NCI-H1694 (cell line): ENCODE results near the gene POR.

Experiments used
- DNase-seq: peaks from one replicate; lab custom pipeline; 2025; lab: John Stamatoyannopoulos, UW

The POR gene

DNA sequence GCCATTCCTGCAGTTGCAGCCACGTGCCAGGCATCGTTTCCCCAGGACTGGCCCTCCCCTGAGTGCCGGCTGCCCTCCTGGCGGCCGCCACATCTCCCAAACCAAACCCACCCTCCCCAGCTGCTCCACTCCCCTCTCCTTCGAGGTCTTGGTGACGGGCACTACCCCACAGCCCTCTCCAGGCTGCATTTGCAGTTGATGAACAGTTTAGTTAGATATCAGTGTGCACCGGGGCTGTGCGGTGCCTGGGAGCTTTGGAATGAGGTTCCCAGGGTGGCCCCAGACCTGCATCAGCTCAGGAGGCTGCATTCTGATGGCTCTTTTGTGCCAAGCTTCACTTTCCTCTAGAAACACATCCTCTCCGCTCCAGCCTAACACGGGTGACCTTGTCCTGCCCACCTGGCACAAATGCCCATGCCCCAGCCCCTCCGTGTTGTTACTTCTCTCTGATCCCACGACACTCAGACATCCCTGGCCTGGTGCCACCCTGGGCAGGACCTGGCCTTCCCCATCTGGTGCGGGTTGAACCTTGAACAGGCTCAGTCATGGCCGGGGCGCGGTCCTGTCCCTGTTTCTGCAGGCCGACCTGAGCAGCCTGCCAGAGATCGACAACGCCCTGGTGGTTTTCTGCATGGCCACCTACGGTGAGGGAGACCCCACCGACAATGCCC lies 64.9 kb downstream of the POR start:
- DNase-seq = no peak

DNA sequence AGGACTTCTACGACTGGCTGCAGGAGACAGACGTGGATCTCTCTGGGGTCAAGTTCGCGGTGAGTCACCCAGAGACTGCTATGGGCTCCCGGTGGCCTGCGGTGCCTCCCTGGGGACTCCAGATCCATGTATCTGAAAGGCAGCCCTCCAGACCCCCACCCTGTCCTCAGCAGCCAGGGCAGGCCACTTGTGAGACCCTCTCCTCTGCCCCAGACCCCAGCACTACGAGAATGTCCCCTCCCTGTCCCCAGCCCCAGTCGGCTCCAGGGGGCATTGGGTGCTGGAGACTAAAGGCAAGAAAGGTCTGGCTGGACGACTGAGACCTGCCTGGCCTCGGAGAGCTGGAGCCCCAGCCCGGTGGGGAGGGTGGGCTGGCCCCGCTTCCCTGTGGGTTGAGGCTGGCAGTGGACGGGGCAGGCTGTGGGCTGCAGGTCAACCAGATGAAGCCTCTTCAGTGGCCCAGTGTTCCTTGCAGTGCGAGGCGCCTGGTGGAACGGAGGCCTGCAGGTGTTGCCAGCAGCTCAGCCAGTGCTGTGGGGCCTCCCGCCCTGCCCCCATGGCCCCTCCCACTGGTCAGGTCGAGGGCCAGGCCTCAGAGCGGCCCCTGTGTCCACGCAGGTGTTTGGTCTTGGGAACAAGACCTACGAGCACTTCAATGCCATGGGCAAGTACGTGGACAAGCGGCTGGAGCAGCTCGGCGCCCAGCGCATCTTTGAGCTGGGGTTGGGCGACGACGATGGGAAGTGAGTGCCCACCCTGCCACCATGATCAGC lies 65.7 kb downstream of the POR start:
- no peak for DNase-seq

DNA sequence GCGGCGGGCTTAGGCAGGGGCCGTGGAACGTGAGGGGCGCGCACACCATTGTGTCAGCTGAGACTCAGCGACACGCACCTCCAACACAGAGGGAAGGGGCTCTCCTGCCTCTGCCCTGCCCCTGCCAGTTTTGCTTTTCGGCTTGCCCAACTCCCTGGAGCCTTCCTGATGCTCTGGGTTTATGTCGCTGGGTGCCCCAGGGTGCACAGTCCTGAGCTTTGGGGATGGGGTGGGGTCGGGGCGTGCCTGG lies 66.2 kb downstream of the POR start:
- DNase-seq = no peak

DNA sequence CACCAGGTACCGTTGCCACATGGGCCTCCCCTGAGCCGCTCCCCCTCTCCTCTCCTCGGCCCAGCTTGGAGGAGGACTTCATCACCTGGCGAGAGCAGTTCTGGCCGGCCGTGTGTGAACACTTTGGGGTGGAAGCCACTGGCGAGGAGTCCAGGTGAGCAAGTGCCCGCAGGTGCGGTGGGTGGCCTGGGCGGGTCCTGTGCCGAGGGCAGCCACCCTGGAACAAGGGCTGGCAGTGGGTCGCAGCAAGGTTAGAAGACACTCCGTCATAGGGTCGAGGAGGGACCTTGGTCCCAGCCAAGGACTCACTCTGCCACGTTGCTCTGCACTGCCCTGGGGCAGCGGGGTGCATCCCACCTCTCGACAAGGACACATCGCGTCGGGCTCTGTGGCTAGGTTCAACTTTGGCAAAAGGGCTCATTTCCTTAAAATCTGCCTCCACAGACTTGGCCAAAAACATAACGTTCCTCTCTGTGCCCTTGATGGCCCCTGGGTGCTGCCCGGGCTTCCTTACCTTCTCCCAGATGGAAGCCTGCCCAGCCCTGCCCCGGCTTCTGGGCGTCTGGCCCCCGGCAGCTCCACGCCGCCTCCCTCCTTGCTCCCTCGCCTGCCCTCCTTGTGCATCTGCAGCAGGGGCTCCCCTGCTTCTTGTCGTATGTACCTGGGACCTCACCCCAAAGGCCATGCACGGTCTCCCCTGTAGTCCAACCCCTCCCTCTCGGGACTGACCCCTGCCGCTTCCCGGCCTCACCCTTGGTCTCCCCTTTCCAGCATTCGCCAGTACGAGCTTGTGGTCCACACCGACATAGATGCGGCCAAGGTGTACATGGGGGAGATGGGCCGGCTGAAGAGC lies 66.7 kb downstream of the POR start:
- no peak for DNase-seq

DNA sequence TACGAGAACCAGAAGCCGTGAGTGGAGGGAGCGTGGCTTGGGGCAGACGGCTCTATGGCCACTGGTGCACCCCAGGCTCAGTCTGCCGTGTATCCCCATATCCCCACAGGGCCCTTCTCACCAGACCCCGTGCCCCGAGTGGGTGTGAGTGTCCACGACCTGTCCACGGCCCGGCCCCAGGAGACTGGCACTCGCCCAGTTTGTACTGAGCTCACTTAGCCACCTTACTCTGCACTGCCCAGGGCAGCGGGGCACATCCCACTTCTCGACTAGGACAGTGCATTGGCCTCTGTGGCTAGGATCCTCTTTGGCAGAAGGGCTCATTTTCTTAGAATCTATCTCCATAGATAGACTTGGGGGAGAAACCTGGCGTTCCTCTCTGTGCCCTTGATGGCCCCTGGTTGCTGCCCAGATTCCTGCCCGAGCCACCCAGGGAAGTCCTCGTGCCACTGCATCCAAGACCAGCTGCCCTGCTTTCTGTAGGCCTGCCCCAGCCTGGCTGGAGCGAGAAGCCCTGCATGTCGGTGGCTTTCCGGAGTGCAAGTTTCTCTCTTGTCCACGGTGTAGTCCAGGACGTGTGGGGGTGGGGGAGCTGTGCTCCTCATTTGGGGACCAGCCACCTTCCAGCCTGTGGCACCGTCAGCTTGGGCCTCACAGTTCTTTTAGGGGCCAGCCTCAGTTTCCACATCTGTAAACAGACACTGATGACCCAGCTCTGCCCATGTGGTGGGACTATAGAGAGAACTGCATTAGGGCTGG lies 67.5 kb downstream of the POR start:
- DNase-seq = no peak

DNA sequence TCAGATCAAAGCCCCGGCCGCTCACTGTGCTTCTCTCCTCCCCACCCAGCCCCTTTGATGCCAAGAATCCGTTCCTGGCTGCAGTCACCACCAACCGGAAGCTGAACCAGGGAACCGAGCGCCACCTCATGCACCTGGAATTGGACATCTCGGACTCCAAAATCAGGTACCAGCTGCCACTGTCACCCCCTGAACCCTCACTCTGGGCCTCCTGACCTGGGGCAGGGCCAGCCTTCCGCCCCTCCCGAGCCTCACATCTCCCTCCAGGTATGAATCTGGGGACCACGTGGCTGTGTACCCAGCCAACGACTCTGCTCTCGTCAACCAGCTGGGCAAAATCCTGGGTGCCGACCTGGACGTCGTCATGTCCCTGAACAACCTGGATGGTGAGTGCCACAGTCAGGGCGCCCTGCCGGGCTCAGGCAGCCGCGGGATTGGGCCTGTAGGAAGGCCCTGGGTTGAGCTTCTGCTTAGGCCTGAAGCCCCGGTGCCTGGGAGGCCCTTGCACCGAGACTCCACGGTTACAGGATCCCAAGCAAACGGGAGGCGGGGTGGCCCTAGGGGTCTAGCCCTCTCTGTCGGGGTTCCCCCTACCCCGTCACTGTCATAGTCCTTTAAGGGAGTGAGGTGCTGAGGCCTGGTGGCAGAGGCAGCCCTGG lies 68.6 kb downstream of the POR start:
- no peak for DNase-seq

DNA sequence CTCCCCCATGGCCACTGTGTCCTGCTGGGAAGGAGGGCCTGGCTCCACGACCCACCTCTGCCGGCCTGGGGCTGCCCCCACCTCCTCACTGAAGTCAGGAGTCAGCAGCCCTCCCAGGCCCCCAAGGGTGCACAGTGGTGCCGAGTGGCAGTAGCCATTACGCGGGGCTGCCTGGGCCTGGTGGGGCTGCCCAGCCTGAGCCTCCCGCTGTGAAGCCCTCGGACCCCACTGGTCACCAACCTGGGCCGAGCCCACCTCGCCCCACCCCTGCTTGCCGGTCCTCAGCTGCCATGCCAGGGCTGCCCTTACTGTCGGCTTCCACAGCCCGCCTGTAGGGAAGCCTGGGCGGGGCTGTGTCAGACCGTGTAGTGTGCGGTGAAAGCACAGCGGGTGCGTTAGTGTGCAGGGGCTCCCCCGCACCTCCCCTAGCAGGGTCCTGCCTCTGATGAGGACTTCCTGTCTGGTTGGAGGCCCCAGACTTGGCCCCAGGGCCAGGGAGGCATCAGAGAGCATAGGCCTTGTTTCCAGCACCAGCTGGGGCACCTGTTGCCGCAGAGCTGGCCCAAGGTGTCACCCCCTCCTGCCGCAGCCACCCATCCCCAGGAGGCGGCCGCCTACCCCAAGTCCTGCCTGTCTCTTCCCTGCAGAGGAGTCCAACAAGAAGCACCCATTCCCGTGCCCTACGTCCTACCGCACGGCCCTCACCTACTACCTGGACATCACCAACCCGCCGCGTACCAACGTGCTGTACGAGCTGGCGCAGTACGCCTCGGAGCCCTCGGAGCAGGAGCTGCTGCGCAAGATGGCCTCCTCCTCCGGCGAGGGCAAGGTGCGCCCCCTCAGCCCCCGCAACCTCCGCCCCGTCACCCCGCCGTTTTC lies 69.4 kb downstream of the POR start:
- DNase-seq = no peak

DNA sequence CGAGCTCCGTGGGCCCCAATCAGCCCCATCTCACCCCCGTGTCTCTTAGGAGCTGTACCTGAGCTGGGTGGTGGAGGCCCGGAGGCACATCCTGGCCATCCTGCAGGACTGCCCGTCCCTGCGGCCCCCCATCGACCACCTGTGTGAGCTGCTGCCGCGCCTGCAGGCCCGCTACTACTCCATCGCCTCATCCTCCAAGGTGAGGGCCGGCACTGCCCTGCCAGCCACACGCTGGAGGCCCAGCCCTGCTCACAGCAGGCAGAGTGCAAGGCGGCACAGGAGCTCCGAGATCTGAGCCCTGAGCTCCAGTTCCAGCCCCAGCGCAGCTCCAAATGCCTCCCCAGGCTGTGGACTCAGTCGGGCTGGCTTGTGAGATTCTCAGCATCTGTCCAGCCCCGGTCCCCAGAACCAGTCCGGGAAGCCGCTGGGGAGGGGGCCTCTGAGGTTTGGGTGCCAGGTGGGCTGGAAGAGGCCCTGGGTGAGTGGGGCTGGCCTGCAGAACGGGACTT lies 70.1 kb downstream of the POR start:
- no peak for DNase-seq

DNA sequence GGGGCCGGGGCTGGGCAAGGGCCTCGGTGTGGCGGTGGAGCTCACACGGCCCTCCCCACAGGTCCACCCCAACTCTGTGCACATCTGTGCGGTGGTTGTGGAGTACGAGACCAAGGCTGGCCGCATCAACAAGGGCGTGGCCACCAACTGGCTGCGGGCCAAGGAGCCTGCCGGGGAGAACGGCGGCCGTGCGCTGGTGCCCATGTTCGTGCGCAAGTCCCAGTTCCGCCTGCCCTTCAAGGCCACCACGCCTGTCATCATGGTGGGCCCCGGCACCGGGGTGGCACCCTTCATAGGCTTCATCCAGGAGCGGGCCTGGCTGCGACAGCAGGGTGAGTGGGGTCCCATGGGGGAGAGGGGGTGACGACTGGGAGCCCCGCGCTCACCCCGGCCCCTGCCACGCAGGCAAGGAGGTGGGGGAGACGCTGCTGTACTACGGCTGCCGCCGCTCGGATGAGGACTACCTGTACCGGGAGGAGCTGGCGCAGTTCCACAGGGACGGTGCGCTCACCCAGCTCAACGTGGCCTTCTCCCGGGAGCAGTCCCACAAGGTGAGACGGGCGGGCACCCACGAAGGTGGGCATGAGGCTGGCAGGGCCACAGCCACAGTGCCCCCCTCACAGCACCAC lies 70.7 kb downstream of the POR start:
- DNase-seq = no peak

DNA sequence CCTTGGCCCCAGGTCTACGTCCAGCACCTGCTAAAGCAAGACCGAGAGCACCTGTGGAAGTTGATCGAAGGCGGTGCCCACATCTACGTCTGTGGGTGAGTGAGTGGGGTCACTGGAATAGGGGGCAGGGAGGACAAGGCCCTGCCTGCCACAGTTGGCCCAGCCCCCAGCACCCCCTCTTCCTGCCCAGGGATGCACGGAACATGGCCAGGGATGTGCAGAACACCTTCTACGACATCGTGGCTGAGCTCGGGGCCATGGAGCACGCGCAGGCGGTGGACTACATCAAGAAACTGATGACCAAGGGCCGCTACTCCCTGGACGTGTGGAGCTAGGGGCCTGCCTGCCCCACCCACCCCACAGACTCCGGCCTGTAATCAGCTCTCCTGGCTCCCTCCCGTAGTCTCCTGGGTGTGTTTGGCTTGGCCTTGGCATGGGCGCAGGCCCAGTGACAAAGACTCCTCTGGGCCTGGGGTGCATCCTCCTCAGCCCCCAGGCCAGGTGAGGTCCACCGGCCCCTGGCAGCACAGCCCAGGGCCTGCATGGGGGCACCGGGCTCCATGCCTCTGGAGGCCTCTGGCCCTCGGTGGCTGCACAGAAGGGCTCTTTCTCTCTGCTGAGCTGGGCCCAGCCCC lies 71.3 kb downstream of the POR start:
- no peak for DNase-seq

DNA sequence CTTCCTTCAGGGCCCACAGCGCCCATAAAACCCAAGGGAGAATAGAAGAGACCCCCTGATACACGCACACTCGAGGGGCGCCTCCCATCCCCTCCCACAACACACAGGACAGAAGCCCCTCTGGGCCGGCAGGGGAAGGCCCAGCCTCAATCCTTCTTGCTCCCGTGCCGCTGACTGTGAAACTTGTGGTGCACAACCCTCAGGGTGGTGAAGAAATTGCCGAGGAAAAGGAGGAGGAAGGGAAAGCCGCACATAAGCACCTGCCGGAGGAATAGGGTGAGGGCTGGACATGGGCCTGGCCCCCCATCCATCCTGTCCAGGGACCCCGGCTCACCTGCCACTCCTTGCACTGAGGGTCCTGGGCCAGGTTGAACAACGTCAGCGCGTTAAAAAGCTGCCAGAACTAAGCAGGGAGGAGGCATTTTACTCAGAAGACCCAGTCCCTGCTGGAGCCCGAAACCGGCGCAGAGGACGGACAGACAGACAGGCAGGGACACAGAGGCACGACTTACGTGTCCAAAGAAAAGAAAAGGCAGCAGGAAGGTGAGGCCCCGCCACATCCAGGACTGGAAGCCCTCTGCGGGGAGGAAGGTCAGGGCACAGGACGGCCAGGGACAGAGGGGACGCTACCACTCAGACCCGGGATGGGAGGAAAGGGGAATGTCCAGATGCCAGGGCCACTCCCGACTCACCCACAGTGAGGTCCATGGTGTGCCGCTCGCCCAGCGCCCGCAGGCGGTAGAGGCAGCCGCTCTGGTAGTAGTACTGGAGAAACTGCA lies 72.3 kb downstream of the POR start:
- DNase-seq = no peak

DNA sequence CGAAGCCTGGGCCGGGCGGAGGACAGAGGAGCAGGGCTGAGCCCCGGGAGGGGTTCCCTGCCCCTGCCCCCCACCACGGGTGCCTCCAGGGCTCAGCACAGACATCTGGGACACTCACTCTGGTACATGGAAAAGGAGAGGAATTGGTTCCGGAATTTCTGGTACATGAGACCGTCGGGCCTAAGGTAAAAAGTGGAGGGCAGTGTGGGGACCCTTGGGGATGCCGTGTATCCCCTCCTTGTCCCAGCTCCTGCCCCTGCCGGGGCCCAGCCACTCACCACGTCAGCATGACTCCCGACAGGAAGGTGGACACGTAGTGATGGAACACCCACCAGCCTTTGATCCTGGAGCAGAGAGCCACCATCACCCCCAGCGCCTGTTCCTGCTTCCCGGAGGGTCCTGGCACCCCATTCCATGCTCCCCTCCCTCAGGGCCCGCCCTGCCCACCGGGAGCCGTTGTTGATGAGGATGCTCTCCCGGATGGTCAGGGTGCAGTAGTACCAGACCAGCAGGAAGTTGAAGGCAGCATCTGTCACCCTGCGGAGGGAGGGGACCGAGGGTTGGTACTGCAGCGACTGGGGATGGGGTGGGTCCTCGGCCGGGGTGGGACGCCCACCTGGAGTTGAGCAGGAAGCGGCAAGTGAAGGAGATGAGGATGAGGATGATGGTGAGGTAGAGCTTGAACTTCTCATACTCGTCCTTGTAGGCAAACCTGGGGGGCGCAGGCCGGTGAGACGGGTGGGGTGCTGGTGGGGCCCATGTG lies 73.0 kb downstream of the POR start:
- DNase-seq = no peak

DNA sequence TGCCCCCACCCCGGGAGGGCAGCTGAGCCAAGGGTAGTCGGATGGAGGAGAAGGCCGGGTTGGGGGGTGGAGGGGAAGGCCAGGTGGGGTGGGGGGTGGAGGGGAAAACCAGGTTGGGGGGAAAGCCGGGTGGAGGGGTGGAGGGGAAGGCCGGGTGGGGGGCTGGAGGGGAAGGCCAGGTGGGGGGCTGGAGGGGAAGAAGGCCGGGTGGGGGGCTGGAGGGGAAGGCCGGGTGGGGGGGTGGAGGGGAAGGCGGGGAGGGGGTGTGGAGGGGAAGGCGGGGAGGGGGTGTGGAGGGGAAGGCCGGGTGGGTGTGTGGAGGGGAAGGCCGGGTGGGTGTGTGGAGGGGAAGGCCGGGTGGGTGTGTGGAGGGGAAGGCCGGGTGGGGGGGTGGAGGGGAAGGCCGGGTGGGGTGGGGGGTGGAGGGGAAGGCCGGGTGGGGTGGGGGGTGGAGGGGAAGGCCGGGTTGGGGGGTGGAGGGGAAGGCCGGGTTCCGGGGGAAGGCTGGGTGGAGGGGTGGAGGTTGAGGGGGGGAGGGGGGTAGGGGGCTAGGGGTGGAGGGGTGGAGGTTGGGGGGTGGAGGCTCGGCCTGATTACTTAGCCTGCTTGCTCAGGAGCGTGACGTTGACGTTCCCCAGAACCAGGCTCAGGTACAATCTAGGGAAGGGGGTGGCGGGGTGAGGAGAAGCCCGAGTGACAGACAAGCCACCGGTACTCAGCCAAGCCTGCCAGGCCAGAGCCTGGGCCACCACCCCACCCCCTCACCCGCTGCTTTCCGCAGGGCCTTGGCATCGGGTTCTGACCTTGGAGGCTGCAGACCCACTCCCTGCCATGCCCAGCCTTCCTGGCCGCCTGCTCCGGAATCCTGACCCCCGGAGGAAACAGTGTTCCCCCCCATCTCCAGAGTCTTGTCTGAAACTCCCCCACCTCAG lies 73.9 kb downstream of the POR start:
- no peak for DNase-seq

DNA sequence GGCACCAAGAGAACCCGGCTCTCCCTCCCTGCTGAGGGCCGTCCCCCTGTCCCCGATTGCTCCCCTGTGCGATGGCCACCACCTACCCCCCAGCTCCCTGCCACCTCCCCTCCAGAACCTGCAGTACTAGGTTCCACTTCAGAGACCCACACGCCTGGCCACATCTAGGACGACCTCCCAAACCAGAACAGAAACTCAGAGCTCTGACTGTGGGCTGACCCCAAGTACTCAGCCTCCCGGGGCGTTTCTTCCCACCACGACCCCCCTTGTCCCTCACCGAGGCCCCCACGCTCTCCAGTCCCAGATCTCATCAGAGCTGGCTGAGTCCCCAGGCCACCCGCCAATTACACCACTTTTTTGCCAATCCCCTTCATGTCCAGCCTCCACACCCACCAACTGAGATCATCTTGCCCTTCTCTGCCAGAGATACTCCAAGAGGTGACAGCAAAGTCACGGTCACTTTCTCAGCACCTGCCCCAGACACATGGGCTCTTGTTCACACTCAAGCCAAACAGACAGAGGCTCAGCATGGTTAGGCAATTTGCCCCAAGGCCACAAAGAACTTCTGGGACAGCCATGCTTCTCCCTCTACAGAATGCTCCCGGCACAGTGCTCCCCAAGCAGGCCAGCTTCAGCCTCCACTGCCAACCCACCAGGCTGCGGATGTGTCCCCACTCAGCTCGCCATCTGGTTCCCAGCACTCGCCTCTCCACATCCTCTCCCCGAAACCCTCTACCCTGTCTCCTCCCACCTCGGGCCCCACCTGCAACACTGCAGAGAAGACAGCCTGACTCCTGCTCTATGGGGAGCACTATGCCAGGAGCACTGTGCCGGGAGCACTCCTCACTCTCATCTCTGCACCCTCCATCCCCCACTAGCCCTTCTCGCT lies 74.8 kb downstream of the POR start:
- no peak for DNase-seq

DNA sequence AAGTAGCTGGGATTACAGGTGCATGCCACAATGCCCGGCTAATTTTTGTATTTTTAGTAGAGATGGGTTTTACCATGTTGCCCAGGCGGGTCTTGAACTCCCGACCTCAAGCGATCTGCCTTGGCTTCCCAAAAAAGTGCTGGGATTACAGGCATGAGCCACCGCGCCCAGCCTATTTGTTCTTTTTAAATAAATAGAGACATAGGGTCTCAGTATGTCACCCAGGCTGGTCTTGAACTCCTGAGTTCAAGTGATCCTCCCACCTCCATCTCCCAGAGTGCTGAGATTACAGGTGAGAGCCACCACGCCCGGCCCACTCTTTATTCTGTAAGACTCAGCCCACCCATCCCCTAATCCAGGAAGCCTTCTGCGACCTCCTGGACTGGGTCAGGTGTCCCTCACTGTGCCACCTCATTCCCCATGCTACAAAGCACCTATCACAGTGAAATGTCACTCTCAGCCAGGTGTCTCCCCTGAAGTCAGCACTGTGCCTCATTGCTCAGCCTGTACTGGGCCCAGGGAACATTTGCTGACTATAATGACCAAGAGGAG lies 76.7 kb downstream of the POR start:
- no peak for DNase-seq
